ENCODE results near the gene C5orf52.

C5orf52 gene

GRCh38 chr5:157670662-157671591 lies at the start of gene C5orf52:
TSS of gene C5orf52 (plus strand) at chr5:157671533. CDS start at chr5:157671615, 82 bp downstream.
- peak; percentile 23 for DNase-seq (ENCODE audit: insufficient read length, low spot score)
- FAIRE-seq, result peak; percentile 39

GRCh38 chr5:157624144-157624543 lies 47.2 kb upstream of the C5orf52 start:
- FAIRE-seq, result no peak

GRCh38 chr5:157626831-157627230 lies 44.5 kb upstream of the C5orf52 start:
- FAIRE-seq, result no peak

More at GRCh38 chr5:157624144-157624543, 47.2 kb upstream of the C5orf52 start:
- no peak for DNase-seq (ENCODE audit: insufficient read length, low spot score)

GRCh38 chr5:157630341-157630740 lies 41.0 kb upstream of the C5orf52 start:
- no peak for DNase-seq (ENCODE audit: insufficient read length, low spot score)
- no peak for FAIRE-seq

More at GRCh38 chr5:157626831-157627230, 44.5 kb upstream of the C5orf52 start:
- no peak for DNase-seq (ENCODE audit: insufficient read length, low spot score)

- no peak for DNase-seq (ENCODE audit: insufficient read length, low spot score)
- FAIRE-seq, result no peak
These were observed 30.8 kb upstream of the C5orf52 start for GRCh38 chr5:157640406-157641066.

GRCh38 chr5:157648275-157648990 lies 22.9 kb upstream of the C5orf52 start:
- FAIRE-seq, result no peak
- no peak for DNase-seq (ENCODE audit: insufficient read length, low spot score)

GRCh38 chr5:157649101-157649500 lies 22.2 kb upstream of the C5orf52 start:
- no peak for DNase-seq (ENCODE audit: insufficient read length, low spot score)
- no peak for FAIRE-seq

GRCh38 chr5:157650991-157651611 lies 20.2 kb upstream of the C5orf52 start:
- DNase-seq (ENCODE audit: insufficient read length, low spot score) (no peak), FAIRE-seq (no peak)

GRCh38 chr5:157651623-157652376 lies 19.5 kb upstream of the C5orf52 start:
- peak; percentile 42 for DNase-seq (ENCODE audit: insufficient read length, low spot score)
- FAIRE-seq, result no peak

- FAIRE-seq, result no peak
- DNase-seq (ENCODE audit: insufficient read length, low spot score), result no peak
These were observed 19.0 kb upstream of the C5orf52 start, which contains the start of gene SOX30 for GRCh38 chr5:157652377-157652692. TSS of gene SOX30 (minus strand) at chr5:157652438. CDS start at chr5:157652078, 360 bp downstream.

GRCh38 chr5:157657516-157657915 lies 13.8 kb upstream of the C5orf52 start:
- DNase-seq (ENCODE audit: insufficient read length, low spot score) (no peak), FAIRE-seq (no peak)

- FAIRE-seq (no peak), DNase-seq (ENCODE audit: insufficient read length, low spot score) (no peak)
These were observed 12.4 kb upstream of the C5orf52 start for GRCh38 chr5:157658893-157659292.

- FAIRE-seq (no peak), DNase-seq (ENCODE audit: insufficient read length, low spot score) (no peak)
These were observed 11.3 kb upstream of the C5orf52 start for GRCh38 chr5:157659868-157660660.

- DNase-seq (ENCODE audit: insufficient read length, low spot score), result no peak
- FAIRE-seq, result no peak
These were observed 5.8 kb upstream of the C5orf52 start for GRCh38 chr5:157665467-157666070.

GRCh38 chr5:157668356-157668755 lies 3.0 kb upstream of the C5orf52 start:
- no peak for DNase-seq (ENCODE audit: insufficient read length, low spot score)
- FAIRE-seq, result no peak

GRCh38 chr5:157669701-157670097 lies 1.6 kb upstream of the C5orf52 start:
- DNase-seq (ENCODE audit: insufficient read length, low spot score), result no peak
- no peak for FAIRE-seq

- FAIRE-seq (no peak), DNase-seq (ENCODE audit: insufficient read length, low spot score) (no peak)
These were observed 428 bp downstream of the C5orf52 start for GRCh38 chr5:157671592-157672330.

- DNase-seq (ENCODE audit: insufficient read length, low spot score) (no peak), FAIRE-seq (no peak)
These were observed 1.6 kb downstream of the C5orf52 start for GRCh38 chr5:157672976-157673375.

Measured in GM19239 (cell line).